ENCODE results near the gene WRAP53. TPM values are rescaled to one million over a fixed set of nuclear protein-coding genes. Genes with fewer than 3 reads are reported as not detected.
A peak's percentile ranks its signal among the peaks of the same experiment; 100 is the strongest.

Gene WRAP53
- polyA plus RNA-seq, 1 of the 3 experiments (the other 2 are of a cell fraction): 8.6 TPM

DNA sequence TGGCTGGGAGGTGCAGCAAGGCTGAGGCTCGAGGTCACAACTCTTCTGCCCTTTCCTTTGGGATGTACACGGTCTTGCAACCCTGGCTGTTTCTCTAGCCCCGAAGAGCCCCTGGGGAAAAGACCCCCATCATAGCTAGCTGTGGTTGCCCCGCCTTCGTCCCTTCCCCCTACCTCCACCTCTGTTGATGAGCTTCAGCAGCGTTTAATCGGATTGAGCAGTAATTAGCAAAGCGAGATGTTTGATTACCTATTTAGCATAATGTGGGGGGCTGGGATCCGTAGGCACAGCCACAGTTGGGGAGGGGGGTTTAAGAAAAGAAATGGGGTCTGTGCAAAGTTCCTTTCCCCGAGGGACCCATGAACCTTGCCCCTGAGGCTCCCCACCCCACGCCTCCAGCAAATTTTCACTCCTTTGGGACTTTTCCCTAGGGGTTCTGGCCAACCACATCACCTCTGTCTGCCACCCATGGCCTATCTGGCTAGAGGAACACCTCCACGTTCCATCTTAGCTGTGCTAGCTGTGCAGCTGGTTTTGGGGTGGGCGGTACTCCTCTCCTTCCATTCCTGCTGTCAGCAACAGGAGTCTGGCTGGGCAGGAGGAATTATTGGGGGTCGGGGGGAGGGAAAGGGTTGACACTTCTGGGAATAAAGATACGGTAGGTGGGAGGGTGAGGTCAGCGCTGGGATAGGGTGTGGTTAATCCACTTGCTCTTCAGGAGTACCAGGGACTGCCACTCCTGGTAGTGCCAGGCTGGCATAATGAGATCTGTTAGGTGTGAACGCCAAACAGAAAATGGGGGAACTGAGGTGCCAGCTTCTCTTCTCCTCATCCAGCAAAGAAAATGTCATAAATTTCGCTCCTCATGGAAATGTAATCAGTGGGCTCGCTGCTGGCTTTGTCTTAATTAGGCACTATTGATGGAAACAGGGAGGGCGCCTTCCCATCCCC, 27.9 kb downstream of the WRAP53 start:
- Histone ChIP-seq H3K79me2 (ENCODE audit: insufficient read depth) (no peaks in the 10 kb centered on the region), H2AFZ (ENCODE audit: low read depth) (peak overlapping the region; percentile 82), H3F3A (replicated peaks; ENCODE audit: insufficient read depth) (peaks cover 10% of the 10 kb centered on the region), H3K9me2 (no peaks in the 10 kb centered on the region), H3K36me3 (replicated peaks in 1 of 2; ENCODE audit: control insufficient read depth in 1 of 2, insufficient read depth in 2 of 2, low read length in 1 of 2) (no peaks in the 10 kb centered on the region), H3K4me3 (ENCODE audit: low read depth in 2 of 2, low read length in 1 of 2) (peak overlapping the region; percentile 72 to 92), H3K27ac (ENCODE audit: low read depth in 2 of 2, low read length in 1 of 2) (peak overlapping the region; percentile 61 to 90; a peak in 3 of 4 replicates), H3K9me3 (no peaks in the 10 kb centered on the region), H3K9ac (peak overlapping the region; percentile 72), H3K4me1 (ENCODE audit: control insufficient read depth in 1 of 2, insufficient read depth in 2 of 2, low read depth in 1 of 2, low read length in 1 of 2) (peaks cover 3 to 27% of the 10 kb centered on the region in 2 experiments; a peak in 1 of 4 replicates), H3K4me2 (peak overlapping the region; percentile 94), H4K20me1 (ENCODE audit: insufficient read depth) (no peaks in the 10 kb centered on the region), H3K27me3 (ENCODE audit: insufficient read depth) (no peaks in the 10 kb centered on the region)
- ChIA-PET POLR2A (interaction anchor here (0.6 to 2.8 kb wide), 5 partner anchors 11 to 209 kb away, joined by 3 to 38 read pairs (median 5); partner anchors contain the start of gene EFNB3), CTCF (interaction anchor here (0.7 to 8.2 kb wide), 20 partner anchors 11 to 423 kb away, joined by 3 to 85 read pairs (median 4); partner anchors contain the start of genes EFNB3, KDM6B, SAT2 and TP53)
- no peak for TF ChIP-seq YY1 (IDR thresholded peaks at IDR 0.05; ENCODE audit: low read depth)
- 59% methylated on average over 18 of the region's 20 CpGs for WGBS (ENCODE audit: low lambda C conversion rate)
- no peak for DNase-seq

DNA sequence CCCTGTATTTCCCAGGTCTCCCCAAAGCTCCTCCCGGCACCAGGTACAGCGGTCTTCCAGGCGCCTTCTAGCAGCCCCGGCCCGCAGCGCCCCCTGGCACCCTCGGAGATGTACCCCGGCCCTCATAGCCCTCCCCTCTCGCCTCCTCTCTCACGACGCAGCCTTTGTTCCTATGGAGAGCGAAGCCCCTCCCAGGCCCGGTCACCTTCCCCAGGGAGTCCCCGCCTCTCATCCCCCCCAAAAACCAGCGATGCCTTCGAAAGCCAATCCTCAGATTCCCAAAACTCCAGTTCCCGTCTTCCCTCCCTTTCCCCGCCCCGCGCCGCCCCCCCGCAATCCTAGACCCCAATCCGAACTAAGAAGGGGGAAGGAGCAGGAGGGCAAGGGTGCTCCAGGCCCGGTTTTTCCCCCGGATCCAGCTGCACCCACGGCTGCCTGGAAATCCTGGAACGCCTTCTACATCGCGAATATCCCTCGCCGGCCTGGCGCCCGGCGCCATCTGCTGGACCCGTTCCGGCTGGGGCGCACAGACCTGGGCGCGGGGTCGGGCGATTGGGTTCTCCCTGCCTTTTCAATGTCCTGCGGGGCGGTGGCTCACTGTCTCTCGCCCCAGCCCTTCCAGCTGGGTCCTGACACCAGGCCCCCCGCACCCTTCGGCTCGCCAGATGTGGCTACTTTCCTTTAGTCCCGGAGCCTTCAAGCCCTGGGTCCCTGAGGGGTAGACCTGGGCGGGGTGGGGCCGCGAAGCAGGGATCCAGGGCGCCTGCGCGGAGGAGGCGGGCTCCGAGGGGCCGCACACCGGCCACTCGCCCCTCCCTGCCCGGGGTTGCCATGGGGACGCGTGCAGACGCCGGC, 28.9 kb downstream of the WRAP53 start, which contains the start of gene DNAH2:
TSS of gene DNAH2 (plus strand) at position 844 of the 855 bp plus-strand sequence. CDS start 1,991 bp downstream, outside the sequence.
- peak within 1 kb of the TSS; percentile 72 for H3K9ac ChIP-seq
- TF ChIP-seq, protein P1, sequence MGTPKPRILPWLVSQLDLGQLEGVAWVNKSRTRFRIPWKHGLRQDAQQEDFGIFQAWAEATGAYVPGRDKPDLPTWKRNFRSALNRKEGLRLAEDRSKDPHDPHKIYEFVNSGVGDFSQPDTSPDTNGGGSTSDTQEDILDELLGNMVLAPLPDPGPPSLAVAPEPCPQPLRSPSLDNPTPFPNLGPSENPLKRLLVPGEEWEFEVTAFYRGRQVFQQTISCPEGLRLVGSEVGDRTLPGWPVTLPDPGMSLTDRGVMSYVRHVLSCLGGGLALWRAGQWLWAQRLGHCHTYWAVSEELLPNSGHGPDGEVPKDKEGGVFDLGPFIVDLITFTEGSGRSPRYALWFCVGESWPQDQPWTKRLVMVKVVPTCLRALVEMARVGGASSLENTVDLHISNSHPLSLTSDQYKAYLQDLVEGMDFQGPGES (IDR thresholded peaks at IDR 0.05; ENCODE audit: low read depth, low read length): no peak
- TF ChIP-seq, protein P2, sequence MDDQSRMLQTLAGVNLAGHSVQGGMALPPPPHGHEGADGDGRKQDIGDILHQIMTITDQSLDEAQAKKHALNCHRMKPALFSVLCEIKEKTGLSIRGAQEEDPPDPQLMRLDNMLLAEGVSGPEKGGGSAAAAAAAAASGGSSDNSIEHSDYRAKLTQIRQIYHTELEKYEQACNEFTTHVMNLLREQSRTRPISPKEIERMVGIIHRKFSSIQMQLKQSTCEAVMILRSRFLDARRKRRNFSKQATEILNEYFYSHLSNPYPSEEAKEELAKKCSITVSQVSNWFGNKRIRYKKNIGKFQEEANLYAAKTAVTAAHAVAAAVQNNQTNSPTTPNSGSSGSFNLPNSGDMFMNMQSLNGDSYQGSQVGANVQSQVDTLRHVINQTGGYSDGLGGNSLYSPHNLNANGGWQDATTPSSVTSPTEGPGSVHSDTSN (IDR thresholded peaks at IDR 0.05): no peak
- TF ChIP-seq FOXJ3 (CRISPR knock-in tag; IDR thresholded peaks at IDR 0.05) (0 out of 2 replicates have a peak, but pooled peaks have one; percentile 29), SMC3 (IDR thresholded peaks at IDR 0.05; ENCODE audit: low read depth, low read length) (peak; percentile 27; the same call in 1 of the 2 replicates), RXRA (IDR thresholded peaks at IDR 0.05; ENCODE audit: borderline replicate concordance, low read depth) (no peak), GATA2 (CRISPR knock-in tag; IDR thresholded peaks at IDR 0.05) (no peak), TCF12 (IDR thresholded peaks at IDR 0.05) (peak; percentile 50; the same call in 1 of the 2 replicates), FOXM1 (IDR thresholded peaks at IDR 0.05; ENCODE audit: low read depth) (0 out of 2 replicates have a peak, but pooled peaks have one; percentile 27), POLR2AphosphoS5 (IDR thresholded peaks at IDR 0.05; ENCODE audit: low read depth, low read length) (peak; percentile 64; the same call in 1 of the 2 replicates), NFIC (IDR thresholded peaks at IDR 0.05; ENCODE audit: borderline replicate concordance) (peak; percentile 32; the same call in 1 of the 2 replicates)
- TF ChIP-seq, protein P3, sequence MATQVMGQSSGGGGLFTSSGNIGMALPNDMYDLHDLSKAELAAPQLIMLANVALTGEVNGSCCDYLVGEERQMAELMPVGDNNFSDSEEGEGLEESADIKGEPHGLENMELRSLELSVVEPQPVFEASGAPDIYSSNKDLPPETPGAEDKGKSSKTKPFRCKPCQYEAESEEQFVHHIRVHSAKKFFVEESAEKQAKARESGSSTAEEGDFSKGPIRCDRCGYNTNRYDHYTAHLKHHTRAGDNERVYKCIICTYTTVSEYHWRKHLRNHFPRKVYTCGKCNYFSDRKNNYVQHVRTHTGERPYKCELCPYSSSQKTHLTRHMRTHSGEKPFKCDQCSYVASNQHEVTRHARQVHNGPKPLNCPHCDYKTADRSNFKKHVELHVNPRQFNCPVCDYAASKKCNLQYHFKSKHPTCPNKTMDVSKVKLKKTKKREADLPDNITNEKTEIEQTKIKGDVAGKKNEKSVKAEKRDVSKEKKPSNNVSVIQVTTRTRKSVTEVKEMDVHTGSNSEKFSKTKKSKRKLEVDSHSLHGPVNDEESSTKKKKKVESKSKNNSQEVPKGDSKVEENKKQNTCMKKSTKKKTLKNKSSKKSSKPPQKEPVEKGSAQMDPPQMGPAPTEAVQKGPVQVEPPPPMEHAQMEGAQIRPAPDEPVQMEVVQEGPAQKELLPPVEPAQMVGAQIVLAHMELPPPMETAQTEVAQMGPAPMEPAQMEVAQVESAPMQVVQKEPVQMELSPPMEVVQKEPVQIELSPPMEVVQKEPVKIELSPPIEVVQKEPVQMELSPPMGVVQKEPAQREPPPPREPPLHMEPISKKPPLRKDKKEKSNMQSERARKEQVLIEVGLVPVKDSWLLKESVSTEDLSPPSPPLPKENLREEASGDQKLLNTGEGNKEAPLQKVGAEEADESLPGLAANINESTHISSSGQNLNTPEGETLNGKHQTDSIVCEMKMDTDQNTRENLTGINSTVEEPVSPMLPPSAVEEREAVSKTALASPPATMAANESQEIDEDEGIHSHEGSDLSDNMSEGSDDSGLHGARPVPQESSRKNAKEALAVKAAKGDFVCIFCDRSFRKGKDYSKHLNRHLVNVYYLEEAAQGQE (IDR thresholded peaks at IDR 0.05; ENCODE audit: low read depth, low read length): no peak
- TF ChIP-seq, protein P4, sequence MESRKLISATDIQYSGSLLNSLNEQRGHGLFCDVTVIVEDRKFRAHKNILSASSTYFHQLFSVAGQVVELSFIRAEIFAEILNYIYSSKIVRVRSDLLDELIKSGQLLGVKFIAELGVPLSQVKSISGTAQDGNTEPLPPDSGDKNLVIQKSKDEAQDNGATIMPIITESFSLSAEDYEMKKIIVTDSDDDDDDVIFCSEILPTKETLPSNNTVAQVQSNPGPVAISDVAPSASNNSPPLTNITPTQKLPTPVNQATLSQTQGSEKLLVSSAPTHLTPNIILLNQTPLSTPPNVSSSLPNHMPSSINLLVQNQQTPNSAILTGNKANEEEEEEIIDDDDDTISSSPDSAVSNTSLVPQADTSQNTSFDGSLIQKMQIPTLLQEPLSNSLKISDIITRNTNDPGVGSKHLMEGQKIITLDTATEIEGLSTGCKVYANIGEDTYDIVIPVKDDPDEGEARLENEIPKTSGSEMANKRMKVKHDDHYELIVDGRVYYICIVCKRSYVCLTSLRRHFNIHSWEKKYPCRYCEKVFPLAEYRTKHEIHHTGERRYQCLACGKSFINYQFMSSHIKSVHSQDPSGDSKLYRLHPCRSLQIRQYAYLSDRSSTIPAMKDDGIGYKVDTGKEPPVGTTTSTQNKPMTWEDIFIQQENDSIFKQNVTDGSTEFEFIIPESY (IDR thresholded peaks at IDR 0.05; ENCODE audit: borderline replicate concordance, low read depth): no peak
- TF ChIP-seq, protein P5, sequence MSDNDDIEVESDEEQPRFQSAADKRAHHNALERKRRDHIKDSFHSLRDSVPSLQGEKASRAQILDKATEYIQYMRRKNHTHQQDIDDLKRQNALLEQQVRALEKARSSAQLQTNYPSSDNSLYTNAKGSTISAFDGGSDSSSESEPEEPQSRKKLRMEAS (IDR thresholded peaks at IDR 0.05; ENCODE audit: low read depth): peak; percentile 48; the same call in 1 of the 2 replicates

More for the DNA sequence above, 28.9 kb downstream of the WRAP53 start, which contains the start of gene DNAH2:
- CTCF ChIA-PET: interaction anchor here (0.6 to 8.2 kb wide), 23 partner anchors 9 to 357 kb away, joined by 3 to 85 read pairs (median 5); partner anchors contain the start of genes EFNB3, KDM6B, SAT2 and TP53
- H3F3A ChIP-seq (replicated peaks; ENCODE audit: insufficient read depth): peaks cover 10% of the 10 kb centered on the region
- H3K79me2 ChIP-seq (ENCODE audit: insufficient read depth): no peaks in the 10 kb centered on the region
- H3K4me3 ChIP-seq (ENCODE audit: low read depth in 2 of 2, low read length in 1 of 2): peak within 1 kb of the TSS; percentile 72 to 92
- peak within 1 kb of the TSS; percentile 61 to 90; a peak in 3 of 4 replicates for H3K27ac ChIP-seq (ENCODE audit: low read depth in 2 of 2, low read length in 1 of 2)
- H2AFZ ChIP-seq (ENCODE audit: low read depth): peak within 1 kb of the TSS; percentile 82
- no peaks in the 10 kb centered on the region for H3K27me3 ChIP-seq (ENCODE audit: insufficient read depth)
- DNase-seq: peak; percentile 97
- POLR2A ChIA-PET: interaction anchor here (1.1 to 2.8 kb wide), 4 partner anchors 12 to 120 kb away, joined by 3 to 38 read pairs (median 6); partner anchors contain the start of gene EFNB3
- H3K4me2 ChIP-seq: peak within 1 kb of the TSS; percentile 94
- no peaks in the 10 kb centered on the region for H3K9me2 ChIP-seq
- no peaks in the 10 kb centered on the region for H3K36me3 ChIP-seq (replicated peaks in 1 of 2; ENCODE audit: control insufficient read depth in 1 of 2, insufficient read depth in 2 of 2, low read length in 1 of 2)
- H3K4me1 ChIP-seq (ENCODE audit: control insufficient read depth in 1 of 2, insufficient read depth in 2 of 2, low read depth in 1 of 2, low read length in 1 of 2): peaks cover 3 to 22% of the 10 kb centered on the region in 2 experiments; a peak in 1 of 4 replicates
- no peaks in the 10 kb centered on the region for H3K9me3 ChIP-seq
- WGBS (ENCODE audit: low lambda C conversion rate): 2% methylated on average over 40 of the region's 64 CpGs
- H4K20me1 ChIP-seq (ENCODE audit: insufficient read depth): no peaks in the 10 kb centered on the region
